ENCODE results near the gene PHRF1.
"Not testable (repeated sequence)": the region's sequence is repeated elsewhere in the genome, so short reads cannot be mapped to it uniquely, and the experiment has no call there.

PHRF1 gene

DNA sequence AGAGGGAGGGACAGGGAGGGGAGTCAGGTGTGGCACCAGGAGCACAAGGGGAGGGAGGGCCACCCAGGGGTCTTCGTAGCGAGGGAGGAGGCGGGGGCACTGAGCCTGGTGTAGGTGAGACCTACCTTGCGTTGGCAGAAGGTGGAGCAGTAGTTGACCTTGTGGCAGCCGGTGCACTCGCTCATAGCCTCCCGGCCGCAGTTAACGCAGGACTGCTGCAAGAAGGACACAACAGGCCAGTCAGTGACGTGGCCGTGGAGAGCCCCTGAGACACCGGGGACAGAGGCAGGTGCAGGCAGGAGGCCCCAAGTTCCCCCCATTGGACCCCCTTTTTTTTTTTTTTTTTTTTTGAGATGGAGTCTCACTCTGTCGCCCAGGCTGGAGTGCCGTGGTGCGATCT lies 77.6 kb downstream of the PHRF1 start:
- Histone ChIP-seq H3K9ac (ENCODE audit: low read length) (no peak overlapping the region), H3K36me3 (replicated peaks; ENCODE audit: low read depth, low read length) (peaks cover 6% of the 10 kb centered on the region), H3K4me2 (ENCODE audit: low read length) (no peak overlapping the region), H3K4me1 (ENCODE audit: low read length) (no peaks in the 10 kb centered on the region), H3K4me3 (ENCODE audit: low read length) (no peak overlapping the region), H3K9me3 (ENCODE audit: insufficient read depth, low read length) (no peaks in the 10 kb centered on the region), H4K20me1 (ENCODE audit: insufficient read depth, low read length) (no peaks in the 10 kb centered on the region), H2AFZ (ENCODE audit: low read depth, low read length) (no peak overlapping the region), H3K27ac (ENCODE audit: low read length) (no peak overlapping the region), H3K79me2 (ENCODE audit: low read length) (no peaks in the 10 kb centered on the region), H3K27me3 (ENCODE audit: low read depth, low read length) (no peaks in the 10 kb centered on the region)
- TF ChIP-seq EZH2phosphoT487 (IDR thresholded peaks at IDR 0.05; ENCODE audit: low read depth) = no peak
- TF ChIP-seq, protein P1, sequence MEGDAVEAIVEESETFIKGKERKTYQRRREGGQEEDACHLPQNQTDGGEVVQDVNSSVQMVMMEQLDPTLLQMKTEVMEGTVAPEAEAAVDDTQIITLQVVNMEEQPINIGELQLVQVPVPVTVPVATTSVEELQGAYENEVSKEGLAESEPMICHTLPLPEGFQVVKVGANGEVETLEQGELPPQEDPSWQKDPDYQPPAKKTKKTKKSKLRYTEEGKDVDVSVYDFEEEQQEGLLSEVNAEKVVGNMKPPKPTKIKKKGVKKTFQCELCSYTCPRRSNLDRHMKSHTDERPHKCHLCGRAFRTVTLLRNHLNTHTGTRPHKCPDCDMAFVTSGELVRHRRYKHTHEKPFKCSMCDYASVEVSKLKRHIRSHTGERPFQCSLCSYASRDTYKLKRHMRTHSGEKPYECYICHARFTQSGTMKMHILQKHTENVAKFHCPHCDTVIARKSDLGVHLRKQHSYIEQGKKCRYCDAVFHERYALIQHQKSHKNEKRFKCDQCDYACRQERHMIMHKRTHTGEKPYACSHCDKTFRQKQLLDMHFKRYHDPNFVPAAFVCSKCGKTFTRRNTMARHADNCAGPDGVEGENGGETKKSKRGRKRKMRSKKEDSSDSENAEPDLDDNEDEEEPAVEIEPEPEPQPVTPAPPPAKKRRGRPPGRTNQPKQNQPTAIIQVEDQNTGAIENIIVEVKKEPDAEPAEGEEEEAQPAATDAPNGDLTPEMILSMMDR (IDR thresholded peaks at IDR 0.05; ENCODE audit: low read depth, low read length) = no peak

DNA sequence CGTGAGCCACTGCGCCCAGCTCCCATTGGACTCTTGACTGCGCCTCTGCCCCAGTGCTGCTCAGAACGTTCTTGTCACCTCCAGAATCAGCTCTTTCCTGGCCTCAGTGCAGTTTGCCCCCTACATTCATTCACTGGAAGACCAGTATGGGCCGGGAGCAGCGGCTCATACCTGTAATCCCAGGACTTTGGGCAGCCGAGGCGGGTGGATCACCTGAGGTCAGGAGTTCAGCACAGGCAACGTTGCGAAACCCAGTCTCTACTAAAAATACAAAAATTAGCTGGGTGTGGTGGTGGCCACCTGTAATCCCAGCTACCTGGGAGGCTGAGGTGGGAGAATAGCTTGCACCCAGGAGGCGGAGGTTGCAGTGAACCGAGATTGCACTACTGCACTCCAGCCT lies 78.2 kb downstream of the PHRF1 start:
- not testable (repeated sequence) for H3K4me3 ChIP-seq (ENCODE audit: low read length); H3K79me2 ChIP-seq (ENCODE audit: low read length); H3K4me1 ChIP-seq (ENCODE audit: low read length); H4K20me1 ChIP-seq (ENCODE audit: insufficient read depth, low read length); H3K27me3 ChIP-seq (ENCODE audit: low read depth, low read length); H3K27ac ChIP-seq (ENCODE audit: low read length); H3K9me3 ChIP-seq (ENCODE audit: insufficient read depth, low read length); H3K9ac ChIP-seq (ENCODE audit: low read length); H3K4me2 ChIP-seq (ENCODE audit: low read length); H3K36me3 ChIP-seq (replicated peaks; ENCODE audit: low read depth, low read length); H2AFZ ChIP-seq (ENCODE audit: low read depth, low read length)

DNA sequence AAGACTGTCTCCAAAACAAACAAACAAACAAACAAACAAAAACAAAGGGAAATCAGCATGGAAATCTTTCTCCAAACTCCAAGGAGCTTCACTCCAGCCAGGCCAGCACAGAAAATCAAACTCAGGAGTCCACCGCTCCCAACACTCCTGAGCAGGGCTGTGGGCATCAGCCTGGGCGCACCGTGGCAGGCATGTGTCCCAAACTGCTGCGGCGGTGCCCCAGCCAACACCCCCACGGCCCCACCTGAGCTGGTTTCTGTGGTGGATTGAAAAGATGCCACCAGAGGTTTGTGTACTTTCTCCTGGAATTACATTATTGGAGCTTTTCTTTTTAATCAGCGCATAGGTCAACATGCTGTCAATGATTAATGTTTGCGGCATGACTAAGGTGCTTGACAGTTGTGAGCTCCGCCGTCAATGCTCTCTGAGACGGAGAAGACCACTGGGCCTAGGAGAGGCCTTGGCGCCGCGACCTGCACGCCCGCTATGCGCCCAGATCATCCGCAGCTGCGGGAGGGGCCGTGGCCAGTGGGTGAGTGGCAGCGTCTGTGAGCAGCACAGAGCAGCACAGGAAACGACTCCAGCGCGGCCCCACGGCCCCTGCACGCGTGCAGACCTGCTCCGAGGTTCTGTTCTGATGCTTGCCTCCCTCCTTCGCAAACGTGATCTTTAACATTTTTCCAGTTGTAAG lies 78.9 kb downstream of the PHRF1 start:
- H3K36me3 ChIP-seq (replicated peaks; ENCODE audit: low read depth, low read length) = peaks cover 6% of the 10 kb centered on the region
- no peak overlapping the region for H3K27ac ChIP-seq (ENCODE audit: low read length)
- no peak for TF ChIP-seq EZH2phosphoT487 (IDR thresholded peaks at IDR 0.05; ENCODE audit: low read depth)
- TF ChIP-seq, protein P1 (IDR thresholded peaks at IDR 0.05; ENCODE audit: low read depth, low read length) = no peak
- H3K79me2 ChIP-seq (ENCODE audit: low read length) = no peaks in the 10 kb centered on the region
- no peak overlapping the region for H3K9ac ChIP-seq (ENCODE audit: low read length)
- no peak overlapping the region for H3K4me3 ChIP-seq (ENCODE audit: low read length)
- H3K4me2 ChIP-seq (ENCODE audit: low read length) = no peak overlapping the region
- H3K4me1 ChIP-seq (ENCODE audit: low read length) = no peaks in the 10 kb centered on the region
- H3K27me3 ChIP-seq (ENCODE audit: low read depth, low read length) = no peaks in the 10 kb centered on the region
- H3K9me3 ChIP-seq (ENCODE audit: insufficient read depth, low read length) = no peaks in the 10 kb centered on the region
- H4K20me1 ChIP-seq (ENCODE audit: insufficient read depth, low read length) = no peaks in the 10 kb centered on the region
- H2AFZ ChIP-seq (ENCODE audit: low read depth, low read length) = no peak overlapping the region

DNA sequence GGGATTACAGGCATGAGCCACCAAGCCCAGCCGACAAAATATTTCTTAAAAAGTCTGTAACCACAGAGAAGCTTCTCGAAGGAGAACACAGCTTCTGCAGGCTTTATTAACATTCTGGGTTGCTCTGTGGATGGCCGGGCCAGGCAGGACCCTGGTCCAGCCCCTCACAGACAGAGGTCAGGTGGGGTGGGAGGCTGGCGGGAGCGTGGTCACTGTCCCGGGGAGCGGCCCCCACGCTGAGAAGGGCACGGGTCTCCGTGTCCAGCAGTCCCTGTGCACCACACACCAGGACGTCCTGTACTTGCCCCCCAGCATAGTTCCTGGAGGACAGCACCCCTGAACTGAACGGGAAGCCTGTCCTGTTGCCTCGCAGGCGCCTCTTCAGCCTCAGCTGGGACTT lies 80.2 kb downstream of the PHRF1 start:
- no peak overlapping the region for H3K4me3 ChIP-seq (ENCODE audit: low read length)
- no peak overlapping the region for H3K27ac ChIP-seq (ENCODE audit: low read length)
- no peaks in the 10 kb centered on the region for H3K4me1 ChIP-seq (ENCODE audit: low read length)
- no peaks in the 10 kb centered on the region for H3K79me2 ChIP-seq (ENCODE audit: low read length)
- no peak overlapping the region for H3K4me2 ChIP-seq (ENCODE audit: low read length)
- no peak overlapping the region for H3K9ac ChIP-seq (ENCODE audit: low read length)
- H3K9me3 ChIP-seq (ENCODE audit: insufficient read depth, low read length) = no peaks in the 10 kb centered on the region
- peaks cover 8% of the 10 kb centered on the region for H3K36me3 ChIP-seq (replicated peaks; ENCODE audit: low read depth, low read length)
- no peak for TF ChIP-seq EZH2phosphoT487 (IDR thresholded peaks at IDR 0.05; ENCODE audit: low read depth)
- TF ChIP-seq, protein P1 (IDR thresholded peaks at IDR 0.05; ENCODE audit: low read depth, low read length) = no peak
- no peak overlapping the region for H2AFZ ChIP-seq (ENCODE audit: low read depth, low read length)
- H3K27me3 ChIP-seq (ENCODE audit: low read depth, low read length) = no peaks in the 10 kb centered on the region
- H4K20me1 ChIP-seq (ENCODE audit: insufficient read depth, low read length) = no peaks in the 10 kb centered on the region; the same call in 1 of the 2 replicates

Measured in OCI-LY3 (cell line).